ENCODE measurements around the gene RSL1D1.

Gene RSL1D1

DNA sequence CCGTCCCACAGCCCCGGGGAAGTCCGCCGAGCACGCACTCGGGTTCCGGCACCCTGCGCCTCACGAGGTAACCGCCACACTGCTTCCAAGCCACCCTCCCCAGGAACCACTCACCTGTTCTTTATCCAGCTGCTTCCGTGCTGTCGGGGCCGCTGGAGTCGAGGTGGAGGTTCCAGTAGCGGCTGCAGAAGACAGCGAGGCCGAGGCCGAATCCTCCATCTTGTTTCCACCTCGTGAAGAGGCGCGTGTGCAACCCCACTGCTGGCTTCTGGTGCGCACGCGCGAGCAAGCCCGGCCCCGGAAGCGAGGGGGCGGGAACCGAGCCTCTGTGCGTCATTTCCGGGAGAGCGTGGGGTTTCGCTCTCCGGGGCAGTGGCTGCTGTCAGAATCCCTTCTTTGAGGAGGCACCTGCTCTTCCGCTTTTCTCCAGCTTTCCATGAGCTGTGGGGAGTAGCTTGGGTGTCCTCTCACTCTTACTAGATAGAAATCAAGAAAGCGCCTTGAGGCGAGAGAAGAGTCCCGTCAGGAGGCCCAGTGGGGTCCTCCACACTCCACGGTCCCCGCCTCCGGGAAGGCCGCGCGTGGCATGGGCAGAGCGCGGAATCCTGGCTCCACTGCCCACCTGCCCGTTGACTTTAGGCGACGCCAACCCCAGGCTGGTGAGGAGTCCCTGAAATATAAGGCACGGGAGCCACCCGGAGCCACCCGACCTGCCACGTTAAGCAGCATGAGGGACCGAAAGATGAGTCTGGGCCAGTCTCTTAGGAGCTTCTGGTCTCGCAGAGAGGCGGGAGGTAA is at the start of gene RSL1D1:
RSL1D1 (minus strand) TSS at position 249 of the 798 bp plus-strand sequence; CDS start at position 219, 30 bp downstream.
- DNase-seq: peak; percentile 97

DNA sequence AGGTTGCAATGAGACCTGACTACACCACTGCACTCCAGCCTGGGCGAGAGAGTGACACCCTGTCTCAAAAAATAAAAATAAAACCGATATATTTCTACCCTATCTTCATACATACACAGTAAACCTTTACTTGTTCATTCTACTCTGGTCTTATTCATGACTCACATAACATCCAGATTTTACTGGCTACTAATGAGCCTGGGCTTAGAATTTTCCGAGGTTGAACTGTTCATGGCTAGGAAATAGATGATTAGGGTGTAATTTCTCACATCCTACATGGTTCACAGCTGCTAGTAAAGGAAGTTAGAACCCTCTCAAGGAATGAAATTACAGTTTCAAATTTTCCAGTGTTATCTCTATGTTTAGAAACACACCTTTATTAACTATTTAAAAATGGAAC is 49.7 kb upstream of the RSL1D1 start:
- DNase-seq: no peak

DNA sequence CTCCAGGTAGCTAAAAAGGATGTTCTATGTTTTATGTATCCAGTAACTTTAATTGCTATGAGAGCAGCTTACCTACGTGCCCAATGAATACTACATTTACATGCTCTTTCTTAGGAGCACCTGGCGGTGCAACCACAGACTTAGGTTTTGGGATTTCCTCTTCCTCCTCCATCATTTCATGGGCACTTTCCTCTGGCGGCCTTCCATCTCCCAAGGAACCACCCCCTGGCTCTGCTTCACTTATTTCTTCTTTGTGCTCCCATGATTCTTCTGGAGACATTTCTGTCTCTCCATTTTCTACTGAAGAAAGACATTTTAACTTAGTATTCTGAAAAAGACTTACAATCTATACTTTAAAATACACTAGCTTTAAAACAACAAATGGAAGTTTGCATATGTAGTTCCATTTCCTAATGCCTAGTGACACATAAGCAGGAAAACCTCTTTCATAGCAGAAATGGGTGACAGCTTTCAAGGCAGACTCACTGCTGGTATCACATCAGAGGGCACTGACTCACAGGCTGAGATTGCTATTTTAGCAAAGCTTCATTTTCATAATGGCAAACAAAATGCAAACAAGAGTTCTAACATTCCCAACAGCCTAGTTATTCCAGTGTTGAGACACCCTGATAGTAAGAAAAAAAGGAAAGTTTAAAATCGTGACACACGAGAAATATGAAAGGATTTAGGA is 45.3 kb upstream of the RSL1D1 start:
- DNase-seq: no peak

DNA sequence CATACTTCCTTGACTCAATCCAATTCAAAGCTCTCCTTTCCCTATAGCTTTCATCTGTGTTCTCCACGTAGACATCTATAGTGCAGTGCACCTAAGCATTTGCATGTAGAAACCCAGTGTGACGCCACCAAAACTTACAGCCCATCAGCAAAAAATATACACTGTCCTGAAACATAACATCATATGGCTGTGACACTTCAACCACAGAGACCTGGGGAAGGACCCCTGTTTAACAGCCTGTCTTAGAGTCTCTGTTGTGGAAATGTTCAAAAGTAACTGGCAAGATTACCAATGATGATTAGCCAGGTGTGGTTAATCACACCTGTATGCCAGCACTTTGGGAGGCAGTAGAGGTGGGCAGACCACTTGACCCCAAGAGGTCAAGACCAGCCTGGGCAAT is 42.2 kb upstream of the RSL1D1 start:
- no peak for DNase-seq

DNA sequence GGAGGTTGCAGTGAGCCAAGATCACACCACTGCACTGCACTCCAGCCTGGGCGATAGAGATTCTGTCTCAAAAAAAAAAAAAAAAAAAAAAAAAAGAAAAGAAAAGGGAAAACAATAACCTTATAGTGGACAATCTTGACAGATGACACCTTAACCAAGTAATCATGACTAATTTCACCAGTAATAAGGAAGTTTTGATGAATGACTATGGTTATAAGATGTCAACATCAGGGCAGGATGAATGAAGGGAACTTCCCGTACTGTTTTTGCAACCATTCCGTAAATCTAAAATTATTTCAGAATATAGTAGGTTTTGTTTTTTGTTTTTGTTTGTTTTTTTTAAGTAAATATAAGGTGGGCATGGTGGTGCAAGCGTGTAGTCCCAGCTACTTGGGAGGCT is 41.4 kb upstream of the RSL1D1 start:
- DNase-seq: no peak

DNA sequence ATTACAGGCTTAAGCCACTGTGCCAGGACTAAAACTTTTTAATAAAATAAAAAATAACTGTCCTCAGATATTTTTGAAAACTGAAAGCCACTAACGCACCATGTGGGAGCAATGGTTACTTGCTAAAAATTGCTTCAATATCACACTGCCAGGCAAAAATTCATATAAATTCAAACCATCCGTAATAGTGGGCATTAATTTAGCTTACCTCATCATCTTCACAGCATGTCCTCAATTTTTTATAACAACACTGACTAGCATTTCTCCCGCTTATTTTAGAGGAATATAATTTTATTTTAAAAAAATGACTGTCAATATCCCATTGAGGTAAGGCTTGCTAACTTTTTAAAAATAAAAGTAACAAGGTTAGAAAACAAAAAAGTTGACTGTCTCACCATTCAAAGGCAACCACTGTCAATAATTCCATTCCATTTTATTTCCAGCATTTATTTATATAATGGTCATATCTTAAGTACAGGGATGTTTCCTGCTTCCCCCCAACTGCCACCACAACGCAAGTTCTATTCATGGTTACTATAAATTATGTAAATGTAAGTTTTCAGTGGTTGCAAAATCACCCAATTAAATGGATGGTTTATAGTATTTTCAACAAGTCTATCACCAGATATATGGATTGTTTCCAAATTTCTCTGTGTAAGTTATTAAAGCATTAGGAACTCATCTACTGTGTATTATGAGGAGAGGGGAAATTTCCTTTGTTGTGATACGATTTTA is 39.1 kb upstream of the RSL1D1 start:
- DNase-seq: no peak

DNA sequence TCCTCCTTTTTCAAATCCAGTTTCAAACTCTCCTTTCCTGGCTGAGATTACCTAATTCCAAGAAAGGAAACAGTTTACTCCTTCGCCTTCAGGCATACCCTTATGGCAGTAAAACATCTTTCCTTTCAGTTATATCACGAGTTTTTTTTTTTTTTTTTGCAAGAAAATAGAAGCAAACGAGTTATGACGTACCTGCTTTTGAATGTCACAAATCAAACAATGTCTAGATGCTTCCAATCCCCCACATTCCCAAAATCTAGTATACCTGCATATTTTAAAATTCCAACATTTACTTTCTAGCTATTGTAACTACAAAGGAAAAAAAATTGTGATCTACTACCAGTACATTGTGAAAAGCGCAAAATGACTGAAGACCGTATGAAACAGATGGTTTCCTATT is 35.5 kb upstream of the RSL1D1 start:
- DNase-seq: no peak

DNA sequence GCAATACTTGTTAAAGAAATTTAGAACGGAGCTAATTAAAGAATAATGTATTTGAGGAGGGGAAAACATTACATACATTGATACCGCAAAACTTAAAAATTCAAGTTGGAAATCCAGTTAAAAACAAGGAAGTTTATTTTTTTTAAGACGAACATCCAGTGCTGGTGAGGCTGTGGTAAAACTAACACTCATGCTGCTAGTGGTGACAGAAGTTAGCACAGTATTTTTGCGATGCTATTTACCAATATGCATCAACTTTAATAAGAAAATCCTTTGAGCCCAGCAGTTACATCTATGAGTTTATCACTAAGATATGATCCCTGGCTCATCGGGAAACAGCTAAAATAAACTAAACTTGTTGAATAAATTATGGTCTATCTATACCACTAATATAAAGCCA is 32.7 kb upstream of the RSL1D1 start:
- DNase-seq: no peak

DNA sequence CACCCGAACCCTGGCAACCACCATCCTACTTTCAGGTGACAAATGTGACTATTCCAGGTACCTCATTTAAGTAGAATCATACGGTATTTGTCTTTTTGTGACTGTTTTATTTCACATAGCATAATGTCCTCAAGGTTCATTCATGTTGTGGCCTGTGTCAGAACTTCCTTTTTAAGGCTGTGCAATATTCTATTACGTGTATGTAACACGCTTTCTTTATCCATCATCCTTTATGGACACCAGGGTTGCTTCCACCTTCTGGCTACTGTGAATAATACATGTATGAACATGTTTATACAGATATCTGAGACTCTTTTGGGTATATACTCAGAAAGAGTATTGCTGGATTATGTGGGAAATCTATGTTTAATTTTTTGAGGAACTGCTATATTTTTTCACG is 28.7 kb upstream of the RSL1D1 start:
- no peak for DNase-seq

DNA sequence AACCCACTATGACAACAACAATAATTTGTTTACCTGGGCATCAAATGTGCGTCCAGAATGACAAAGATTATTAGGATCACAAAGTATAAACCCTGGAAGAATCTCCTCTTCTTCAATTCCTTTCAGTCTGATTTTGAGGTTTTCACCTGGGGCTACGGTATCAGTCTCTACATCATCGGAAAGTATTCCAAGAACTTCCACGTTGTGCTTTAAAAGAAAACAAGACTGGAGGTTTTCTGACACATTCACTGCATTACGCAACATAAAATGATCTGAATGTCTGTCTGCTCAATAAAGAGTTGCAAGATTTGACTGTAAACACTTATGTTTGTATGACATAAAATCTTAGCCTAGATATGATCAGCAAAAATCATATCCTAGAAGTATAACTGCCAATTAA is 26.0 kb upstream of the RSL1D1 start:
- no peak for DNase-seq

DNA sequence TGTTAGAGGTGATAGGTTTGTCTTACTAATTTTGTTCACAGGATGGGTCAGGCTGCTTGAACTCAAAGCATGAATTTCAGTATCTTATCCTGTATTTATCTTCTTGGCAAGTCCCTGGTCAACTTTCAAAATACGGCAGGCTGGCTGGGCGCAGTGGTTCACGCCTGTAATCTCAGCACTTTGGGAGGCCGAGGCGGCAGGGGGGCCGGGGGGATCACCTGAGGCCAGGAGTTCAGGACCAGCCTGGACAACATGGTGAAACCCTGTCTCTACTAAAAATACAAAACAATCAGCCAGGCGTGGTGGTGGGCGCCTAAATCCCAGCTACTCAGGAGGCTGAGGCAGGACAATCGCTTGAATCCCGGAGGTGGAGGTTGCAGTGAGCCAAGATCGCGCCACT is 25.0 kb upstream of the RSL1D1 start:
- DNase-seq: no peak

DNA sequence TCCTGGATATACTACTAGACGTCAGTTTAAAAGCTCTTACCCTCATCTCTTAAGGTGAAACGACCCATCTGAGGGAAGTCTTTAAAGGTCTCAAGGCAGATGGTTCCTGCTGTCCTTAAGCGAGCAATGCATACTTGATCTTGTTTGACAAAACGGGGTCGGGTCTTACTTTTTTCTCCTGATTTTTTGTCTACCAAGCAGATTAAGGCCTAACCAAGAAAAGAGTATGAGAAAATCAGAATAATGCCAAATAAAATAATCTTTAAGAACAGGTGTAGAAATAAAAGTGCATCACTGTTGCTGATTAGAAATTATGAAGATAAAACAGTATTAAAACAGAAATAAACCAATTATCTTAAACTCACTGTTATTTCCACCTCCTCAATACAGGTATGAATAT is 24.4 kb upstream of the RSL1D1 start:
- no peak for DNase-seq

DNA sequence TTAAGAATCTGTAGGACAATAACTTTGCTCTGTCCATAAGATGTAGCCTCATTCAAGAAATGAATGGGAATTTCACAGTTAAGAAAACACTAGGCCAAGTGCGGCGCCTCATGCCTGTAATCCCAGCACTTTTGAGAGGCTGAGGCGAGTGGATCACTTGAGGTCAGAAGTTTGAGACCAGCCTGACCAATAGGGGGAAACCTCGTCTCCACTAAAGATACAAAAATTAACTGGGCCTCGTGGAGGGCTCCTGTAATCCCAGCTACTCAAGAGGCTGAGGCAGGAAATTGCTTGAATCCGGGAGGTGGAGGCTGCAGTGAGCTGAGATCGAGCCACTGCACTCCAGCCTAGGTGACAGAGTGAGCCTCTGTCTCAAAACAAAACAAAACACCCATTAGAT is 19.9 kb upstream of the RSL1D1 start:
- DNase-seq: no peak

DNA sequence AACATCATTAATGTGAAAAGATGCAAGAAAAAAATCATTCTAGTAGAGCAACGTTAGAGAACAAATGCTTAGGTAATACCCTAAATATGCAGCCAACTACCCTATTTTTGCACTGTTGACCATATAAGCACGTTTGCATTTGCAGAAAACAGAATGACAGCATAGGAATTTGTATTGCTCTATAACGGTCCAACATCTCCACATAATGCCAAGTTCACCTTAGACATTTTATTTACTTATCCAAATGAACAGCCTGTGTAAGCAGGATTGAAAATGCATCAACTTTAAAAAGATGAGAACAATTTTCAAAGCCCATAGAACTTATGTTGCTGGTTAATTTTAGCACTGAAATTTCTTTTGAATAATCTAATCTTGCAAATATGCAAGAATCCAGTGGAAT is 19.1 kb upstream of the RSL1D1 start:
- DNase-seq: no peak

DNA sequence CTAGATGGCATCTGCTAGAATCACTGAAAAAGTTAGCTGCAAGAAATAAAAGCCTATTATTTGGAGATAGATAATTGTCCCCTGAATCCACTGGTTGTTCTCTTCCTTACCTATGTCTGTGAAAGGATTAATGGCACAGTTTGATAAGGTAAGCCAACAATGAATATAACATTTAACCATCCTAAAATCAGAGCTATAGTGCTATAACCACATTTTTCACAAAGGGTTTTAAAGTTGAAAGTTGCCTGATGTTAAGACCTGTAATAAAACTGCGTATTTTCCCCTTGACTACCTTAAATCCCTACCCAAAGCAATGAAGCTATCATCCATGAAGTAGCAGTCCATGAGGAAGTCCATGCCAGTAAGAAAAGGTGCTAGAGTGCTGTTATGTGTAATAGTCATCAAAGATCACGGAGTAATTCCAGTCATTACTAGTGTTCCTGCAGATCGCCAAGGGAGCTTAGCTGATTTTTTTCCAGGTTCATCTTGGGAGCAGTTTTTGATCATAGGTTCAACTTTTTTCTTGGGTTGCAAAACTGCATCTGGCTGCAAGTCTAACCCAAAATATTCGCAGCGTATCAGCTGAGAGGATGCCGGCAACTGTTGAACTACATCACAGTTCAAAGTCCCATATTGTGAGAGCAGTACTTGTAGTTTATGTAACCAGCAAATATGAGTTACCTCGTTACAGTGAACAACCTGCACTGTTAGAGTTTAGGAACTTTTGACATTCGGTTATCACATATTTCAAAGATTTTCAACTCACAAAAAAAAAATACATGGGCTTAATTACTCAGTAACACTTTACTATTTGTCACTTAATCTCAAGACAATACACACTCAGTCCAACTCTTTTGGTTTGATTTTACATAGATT is 18.2 kb upstream of the RSL1D1 start:
- DNase-seq: no peak

DNA sequence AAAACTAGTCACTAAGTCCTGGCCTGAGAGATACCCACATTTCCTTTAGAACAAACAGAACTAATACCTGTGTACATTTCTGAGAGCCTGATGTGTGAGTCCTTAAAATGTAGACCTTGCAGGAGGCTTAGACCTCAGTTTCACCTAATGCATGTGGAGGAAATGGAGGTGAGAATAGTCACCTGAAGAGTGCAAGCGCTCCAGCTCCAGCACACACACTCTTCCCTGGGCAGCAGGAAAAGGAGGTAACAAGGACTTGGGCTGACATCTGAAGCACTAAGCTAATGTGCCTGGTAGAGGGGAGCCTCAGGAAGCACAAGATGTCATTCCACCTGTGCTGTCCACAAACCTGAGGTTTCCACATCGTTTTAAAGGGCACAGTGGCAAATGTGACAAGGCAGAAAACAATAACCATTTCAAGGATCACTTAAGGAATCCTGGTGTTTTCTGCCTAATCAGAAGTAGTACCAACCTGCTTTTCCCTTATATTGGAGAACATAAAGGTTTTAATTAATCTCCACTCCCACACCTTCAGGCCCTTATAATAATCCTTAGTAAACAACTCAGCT is 17.2 kb upstream of the RSL1D1 start:
- no peak for DNase-seq

DNA sequence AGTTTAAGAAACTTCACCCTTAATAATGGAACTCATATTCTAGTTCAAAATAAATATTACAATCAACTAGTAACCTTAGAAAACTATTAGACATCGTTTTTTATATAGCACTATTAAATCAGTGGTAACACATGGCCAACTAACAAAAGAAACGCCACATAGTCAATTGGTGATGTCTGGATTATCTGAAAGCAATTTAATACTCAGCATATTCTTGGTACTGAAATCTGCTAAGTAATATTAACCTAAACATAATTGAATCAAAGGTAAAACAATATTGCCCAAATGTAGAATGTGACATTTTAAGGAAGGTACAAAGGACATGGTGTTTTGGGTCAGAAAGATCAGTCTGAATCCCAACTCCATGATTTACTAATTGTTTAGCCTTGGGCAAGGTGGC is 11.1 kb upstream of the RSL1D1 start:
- DNase-seq: no peak

DNA sequence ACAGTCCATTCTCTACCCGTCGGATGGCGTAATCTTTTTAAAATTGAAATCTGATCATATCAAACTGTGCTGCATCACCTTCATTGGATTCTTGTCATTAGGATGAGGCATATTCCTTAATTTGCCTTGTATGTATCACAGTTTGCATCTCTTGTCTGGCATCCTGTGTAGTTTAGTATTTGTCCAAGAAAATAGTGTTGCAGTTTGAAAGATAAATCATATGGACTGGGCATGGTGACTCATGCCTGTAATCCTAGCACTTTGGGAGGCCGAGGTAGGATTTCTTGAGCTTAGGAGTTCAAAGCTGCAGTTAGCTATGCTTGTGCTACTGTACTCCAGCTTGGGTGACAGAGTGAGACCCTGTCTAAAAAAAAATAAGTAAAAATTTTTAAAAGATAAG is 5.8 kb upstream of the RSL1D1 start:
- DNase-seq: no peak

DNA sequence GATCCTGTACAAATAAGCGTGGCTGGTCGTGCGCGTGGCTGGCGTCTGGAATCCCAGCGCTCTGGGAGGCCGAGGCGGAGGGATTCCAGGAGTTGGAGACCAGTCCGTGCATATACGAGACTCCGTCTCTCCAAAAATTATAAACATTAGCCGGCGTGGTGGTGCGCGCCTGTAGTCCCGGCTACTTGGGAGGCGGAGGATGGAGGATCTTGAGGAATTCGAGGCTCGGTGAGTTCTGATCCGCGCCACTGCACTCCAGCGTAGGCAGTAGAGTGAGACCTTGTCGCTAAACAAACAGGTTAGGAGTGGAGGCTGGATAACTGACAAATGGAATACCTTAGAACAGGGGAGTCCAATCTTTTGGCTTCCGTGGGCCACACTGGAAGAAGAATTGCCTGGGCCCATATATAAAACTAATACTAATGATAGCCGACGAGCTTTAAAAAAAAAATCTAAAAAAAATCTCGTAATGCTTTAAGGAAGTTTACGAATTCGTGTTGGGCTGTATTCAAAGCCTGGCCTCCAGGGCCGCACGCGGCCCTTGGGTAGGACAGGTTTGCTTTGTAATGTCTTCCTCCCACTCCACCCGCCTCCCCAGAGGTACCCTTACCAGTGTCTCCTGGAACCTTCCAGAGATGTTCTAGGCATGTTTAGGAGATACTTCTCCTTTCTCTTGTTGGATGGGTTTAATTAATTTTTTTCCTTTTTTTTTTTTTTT is 909 bp upstream of the RSL1D1 start:
- no peak for DNase-seq

DNA sequence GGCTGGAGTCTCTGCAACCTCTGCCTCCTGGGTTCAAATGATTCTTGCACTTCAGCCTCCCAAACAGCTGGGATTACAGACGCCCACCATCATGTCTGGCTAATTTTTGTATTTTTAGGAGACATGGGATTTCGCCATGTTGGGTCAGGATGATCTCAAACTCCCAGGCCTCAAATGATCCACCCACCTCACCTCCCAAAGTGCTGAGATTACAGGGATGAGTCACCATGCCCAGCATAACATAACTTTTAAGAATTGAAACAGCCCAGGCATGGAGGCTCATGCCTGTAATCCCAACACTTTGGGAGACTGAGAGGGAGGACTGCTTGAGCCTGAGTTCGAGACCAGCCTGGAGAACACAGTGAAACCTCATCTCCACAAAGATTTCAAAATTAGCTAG is 2.5 kb downstream of the RSL1D1 start:
- no peak for DNase-seq

DNA sequence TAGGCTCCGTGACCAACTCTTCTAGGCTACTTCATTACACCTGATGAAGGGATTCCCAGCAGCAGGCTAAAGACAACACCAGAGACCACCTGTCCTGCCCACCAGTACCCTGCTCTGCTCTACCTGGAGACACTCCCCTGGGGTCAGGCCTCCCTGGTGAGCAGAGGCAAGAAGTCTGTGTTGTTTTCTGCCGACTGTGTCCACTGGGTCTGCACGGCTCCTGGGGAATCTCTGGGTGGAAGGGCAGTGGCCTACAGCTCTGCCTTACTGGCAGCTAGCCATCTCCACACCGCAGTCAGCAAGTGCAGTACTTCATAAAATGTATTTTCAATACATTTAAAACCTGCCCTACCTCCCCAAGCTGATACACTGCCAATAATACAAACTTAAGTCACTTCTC is 6.8 kb downstream of the RSL1D1 start:
- DNase-seq: no peak

DNA sequence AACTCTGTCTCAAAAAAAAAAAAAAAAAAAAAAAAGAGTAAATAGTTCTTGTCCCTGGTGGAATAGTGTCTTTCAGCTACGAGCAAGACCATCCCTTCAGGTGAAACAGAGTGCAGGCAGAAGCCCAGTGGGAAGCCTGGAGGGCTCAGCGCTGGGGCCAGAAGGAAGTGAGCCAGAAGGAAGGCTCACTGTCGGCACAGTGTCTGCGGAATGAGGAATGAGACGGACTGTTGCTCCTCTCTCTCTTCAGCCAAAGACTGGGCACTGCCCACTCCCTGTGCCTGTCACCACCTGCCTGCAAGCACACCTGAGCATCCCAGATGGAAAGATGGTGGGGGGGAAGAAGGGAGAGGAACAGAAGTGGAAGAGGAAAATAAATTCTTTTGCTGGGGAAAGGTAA is 7.5 kb downstream of the RSL1D1 start:
- peak; percentile 49 for DNase-seq
